ENCODE results near the gene CYS1.

CYS1 gene

DNA sequence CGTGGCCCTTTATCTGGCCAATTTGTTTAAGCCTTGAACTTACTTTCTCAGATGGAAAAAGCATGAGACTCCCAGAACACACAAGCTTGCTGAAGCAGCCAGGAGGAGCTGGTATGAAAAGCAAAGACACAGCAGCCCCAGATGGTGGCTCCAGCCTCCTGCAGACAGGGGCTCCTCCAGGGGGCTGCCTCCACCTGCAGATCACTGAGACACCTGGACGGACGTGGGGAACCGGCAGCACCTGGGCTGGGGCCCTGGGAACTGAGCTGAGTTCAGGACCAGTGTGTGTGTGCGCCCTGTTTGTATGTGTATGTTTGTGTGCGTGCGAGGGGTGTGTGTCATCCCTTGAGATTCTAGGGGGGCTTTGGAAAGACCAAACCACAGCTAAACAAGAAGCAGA is 8.6 kb downstream of the CYS1 start:
- H3K4me1 ChIP-seq (ENCODE audit: insufficient read depth, low read length, severe bottlenecking), result no peaks in the 10 kb centered on the region
- H3K9me3 ChIP-seq (ENCODE audit: low read length), result peaks cover 11% of the 10 kb centered on the region
- H3K36me3 ChIP-seq (ENCODE audit: insufficient read depth, low read length), result no peaks in the 10 kb centered on the region
- no peak for TF ChIP-seq EZH2 (IDR thresholded peaks at IDR 0.05; ENCODE audit: borderline replicate concordance, low read length)
- no peak for TF ChIP-seq CTCF (IDR thresholded peaks at IDR 0.05; ENCODE audit: low read length)
- H3K9ac ChIP-seq (ENCODE audit: low read length), result no peak overlapping the region
- H4K20me1 ChIP-seq (ENCODE audit: insufficient read depth, low read length), result no peaks in the 10 kb centered on the region
- H3F3A ChIP-seq (ENCODE audit: insufficient read depth, low read length), result no peaks in the 10 kb centered on the region
- peaks cover 17% of the 10 kb centered on the region; the same call in 1 of the 2 replicates for H3K27me3 ChIP-seq (ENCODE audit: insufficient read depth, low read length)
- H3K9me2 ChIP-seq (ENCODE audit: low read depth, low read length), result no peaks in the 10 kb centered on the region
- H3K4me2 ChIP-seq (ENCODE audit: low read length), result no peak overlapping the region
- H2AFZ ChIP-seq (ENCODE audit: low read length), result no peak overlapping the region
- no peak overlapping the region for H3K4me3 ChIP-seq (ENCODE audit: low read depth, low read length, poor library complexity, severe bottlenecking)
- H3K27ac ChIP-seq (ENCODE audit: low read depth, low read length, poor library complexity, severe bottlenecking), result no peak overlapping the region
- no peaks in the 10 kb centered on the region for H3K79me2 ChIP-seq (ENCODE audit: insufficient read depth, low read length)

GRCh38 chr2:10071176-10071575 is 9.0 kb downstream of the CYS1 start:
- no peaks in the 10 kb centered on the region for H3K4me1 ChIP-seq (ENCODE audit: insufficient read depth, low read length, severe bottlenecking)
- H3K9ac ChIP-seq (ENCODE audit: low read length), result no peak overlapping the region
- no peaks in the 10 kb centered on the region for H3K9me2 ChIP-seq (ENCODE audit: low read depth, low read length)
- H3K9me3 ChIP-seq (ENCODE audit: low read length), result peaks cover 11% of the 10 kb centered on the region
- peaks cover 17% of the 10 kb centered on the region; the same call in 1 of the 2 replicates for H3K27me3 ChIP-seq (ENCODE audit: insufficient read depth, low read length)
- H3K27ac ChIP-seq (ENCODE audit: low read depth, low read length, poor library complexity, severe bottlenecking), result no peak overlapping the region
- H3K4me3 ChIP-seq (ENCODE audit: low read depth, low read length, poor library complexity, severe bottlenecking), result no peak overlapping the region
- H4K20me1 ChIP-seq (ENCODE audit: insufficient read depth, low read length), result no peaks in the 10 kb centered on the region
- TF ChIP-seq CTCF (IDR thresholded peaks at IDR 0.05; ENCODE audit: low read length), result no peak
- TF ChIP-seq EZH2 (IDR thresholded peaks at IDR 0.05; ENCODE audit: borderline replicate concordance, low read length), result no peak
- H3F3A ChIP-seq (ENCODE audit: insufficient read depth, low read length), result no peaks in the 10 kb centered on the region
- H2AFZ ChIP-seq (ENCODE audit: low read length), result no peak overlapping the region
- H3K4me2 ChIP-seq (ENCODE audit: low read length), result no peak overlapping the region
- H3K79me2 ChIP-seq (ENCODE audit: insufficient read depth, low read length), result no peaks in the 10 kb centered on the region
- no peaks in the 10 kb centered on the region for H3K36me3 ChIP-seq (ENCODE audit: insufficient read depth, low read length)

DNA sequence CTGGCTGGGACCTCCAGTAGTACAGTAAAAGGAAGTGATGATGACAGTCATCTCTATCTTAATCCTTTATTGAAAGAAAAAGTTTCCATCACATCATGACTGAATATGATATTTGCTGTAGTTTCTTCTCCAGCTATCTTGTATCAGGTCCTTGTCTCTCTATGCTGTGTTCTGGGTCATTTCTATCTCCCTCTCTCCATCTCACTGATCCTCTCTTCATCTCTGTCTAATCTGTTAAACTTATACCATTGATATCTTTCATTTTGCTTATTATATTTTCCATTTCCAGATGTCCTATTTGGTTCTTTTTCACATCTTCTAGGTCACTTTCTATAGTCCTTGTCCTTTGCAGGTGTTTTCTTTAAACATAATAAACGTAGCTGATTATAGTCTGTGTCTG is 12.3 kb downstream of the CYS1 start:
- Histone ChIP-seq H4K20me1 (ENCODE audit: insufficient read depth, low read length) (no peaks in the 10 kb centered on the region), H3K9ac (ENCODE audit: low read length) (no peak overlapping the region), H3K36me3 (ENCODE audit: insufficient read depth, low read length) (no peaks in the 10 kb centered on the region), H3K79me2 (ENCODE audit: insufficient read depth, low read length) (no peaks in the 10 kb centered on the region), H3K4me1 (ENCODE audit: insufficient read depth, low read length, severe bottlenecking) (no peaks in the 10 kb centered on the region), H3K9me3 (ENCODE audit: low read length) (peaks cover 11% of the 10 kb centered on the region), H3K27ac (ENCODE audit: low read depth, low read length, poor library complexity, severe bottlenecking) (no peak overlapping the region), H2AFZ (ENCODE audit: low read length) (no peak overlapping the region), H3K4me2 (ENCODE audit: low read length) (no peak overlapping the region), H3K4me3 (ENCODE audit: low read depth, low read length, poor library complexity, severe bottlenecking) (no peak overlapping the region), H3K9me2 (ENCODE audit: low read depth, low read length) (no peaks in the 10 kb centered on the region), H3F3A (ENCODE audit: insufficient read depth, low read length) (no peaks in the 10 kb centered on the region), H3K27me3 (ENCODE audit: insufficient read depth, low read length) (peaks cover 13% of the 10 kb centered on the region; the same call in 1 of the 2 replicates)
- TF ChIP-seq CTCF (IDR thresholded peaks at IDR 0.05; ENCODE audit: low read length) (no peak), EZH2 (IDR thresholded peaks at IDR 0.05; ENCODE audit: borderline replicate concordance, low read length) (no peak)

Data from OCI-LY1 (cell line).